Keratinocyte (primary cell): ENCODE measurements around the gene PARL. TPM values are rescaled to one million over a fixed set of nuclear protein-coding genes. Genes with fewer than 3 reads are reported as not detected.

Source experiments
- DNase-seq: peaks from one replicate; pipeline ENCODE4 v3.0.0-alpha.2; 2011; ENCODE audit warnings: low read depth, missing footprints, low spot score
- FAIRE-seq: peaks from 2 replicates; lab custom pipeline; 2011; peaks lifted over from hg19 to GRCh38; lab: Jason Lieb, UNC
- H2AFZ ChIP-seq: 2 replicates; pipeline ENCODE4 v1.6.0; 2012; ENCODE audit warnings: low read length, control low read depth, inconsistent platforms; ENCODE audit not compliant: control insufficient read depth
- H3K27ac ChIP-seq: 2 replicates; pipeline ENCODE4 v1.5.1; 2011; ENCODE audit warnings: low read length; ENCODE audit not compliant: control insufficient read depth, insufficient read depth
- H3K27me3 ChIP-seq: 3 replicates; pipeline ENCODE4 v1.6.0; 2011; ENCODE audit warnings: low read length; ENCODE audit not compliant: control insufficient read depth, insufficient read depth; ENCODE audit errors: extremely low read depth
- H3K36me3 ChIP-seq, 2 experiments: 2 replicates in 1 of 2; 3 replicates in 1 of 2; pipeline ENCODE4 v1.5.1; 2011; ENCODE audit warnings: low read length in 2 of 2, mild to moderate bottlenecking in 1 of 2; ENCODE audit not compliant: control insufficient read depth in 2 of 2, insufficient read depth in 2 of 2; ENCODE audit errors: extremely low read depth in 1 of 2
- H3K4me1 ChIP-seq: 3 replicates; pipeline ENCODE4 v1.5.1; 2011; ENCODE audit warnings: low read length; ENCODE audit not compliant: control insufficient read depth, insufficient read depth; ENCODE audit errors: extremely low read depth
- H3K4me2 ChIP-seq: 3 replicates; pipeline ENCODE4 v1.6.0; 2011; ENCODE audit warnings: low read depth, low read length; ENCODE audit not compliant: control insufficient read depth, insufficient read depth; ENCODE audit errors: extremely low read depth
- H3K4me3 ChIP-seq, 3 experiments: fragments of 200-600 bp in 1 of 3; sonication (generic) in 1 of 3; 2 replicates in 2 of 3; 3 replicates in 1 of 3; pipeline ENCODE4 v1.5.1; 2011 to 2016; ENCODE audit warnings: low read length in 3 of 3, mild to moderate bottlenecking in 3 of 3, control low read depth in 2 of 3, inconsistent platforms in 1 of 3, low read depth in 1 of 3, mixed read lengths in 1 of 3, mixed run types in 1 of 3, moderate library complexity in 1 of 3; ENCODE audit not compliant: control insufficient read depth in 2 of 3, insufficient read depth in 2 of 3; ENCODE audit errors: extremely low read depth in 1 of 3
- H3K79me2 ChIP-seq: 2 replicates; pipeline ENCODE4 v1.6.0; 2012; ENCODE audit warnings: low read length; ENCODE audit not compliant: control insufficient read depth, insufficient read depth
- H3K9ac ChIP-seq: 3 replicates; pipeline ENCODE4 v1.6.0; 2011; ENCODE audit warnings: low read length; ENCODE audit not compliant: control insufficient read depth, insufficient read depth; ENCODE audit errors: extremely low read depth
- H3K9me1 ChIP-seq: 3 replicates; pipeline ENCODE4 v1.6.0; 2011; ENCODE audit warnings: low read length; ENCODE audit not compliant: control insufficient read depth, insufficient read depth; ENCODE audit errors: extremely low read depth
- H3K9me3 ChIP-seq: 2 replicates; pipeline ENCODE4 v1.5.1; 2012; ENCODE audit warnings: low read depth, low read length; ENCODE audit not compliant: control insufficient read depth
- H4K20me1 ChIP-seq: 3 replicates; pipeline ENCODE4 v1.6.0; 2011; ENCODE audit warnings: low read length; ENCODE audit not compliant: control insufficient read depth, insufficient read depth; ENCODE audit errors: extremely low read depth
- CTCF ChIP-seq, 3 experiments: IDR thresholded peaks in 1 of 3; conservative IDR thresholded peaks in 1 of 3; optimal IDR thresholded peaks in 1 of 3; 2 replicates in 2 of 3; 3 replicates in 1 of 3; pipeline versions ENCODE3 to v1.5.1; 2011; ENCODE audit warnings: low read length in 3 of 3, mild to moderate bottlenecking in 3 of 3, moderate library complexity in 2 of 3, control low read depth in 1 of 3, inconsistent platforms in 1 of 3; ENCODE audit not compliant: insufficient read depth in 2 of 3; ENCODE audit errors: extremely low read depth in 1 of 3
- EZH2 ChIP-seq: IDR thresholded peaks from one replicate; pipeline ENCODE4 v1.6.1; 2012; ENCODE audit warnings: inconsistent platforms, mild to moderate bottlenecking, low read length, moderate library complexity
- dilution Hi-C: fragments of 300-500 bp; cut with MboI; formaldehyde crosslinking; loops from one replicate; pipeline ENCODE4 v1.7.0; 2020; ENCODE audit warnings: low sequenced_read_pairs; ENCODE audit not compliant: extremely low pct_ligation_motif_present
- polyA plus RNA-seq, 5 experiments: library from polyadenylated mRNA; depleted of rRNA in 3 of 5; stranded (reverse) in 3 of 5; stranded (forward) in 1 of 5; unstranded in 1 of 5; fragments of >200 nt; gene quantifications; 1 replicate in 1 of 5; 2 replicates in 3 of 5; 3 replicates in 1 of 5; pipeline versions ENCODE4 v1.2.1 to v1.2.3, GENCODE V29; 2011 to 2012; ENCODE audit warnings: missing spikeins in 2 of 5, low read depth in 1 of 5, low replicate concordance in 1 of 5

The PARL gene
- polyA plus RNA-seq, 1 donor (not counting 4 experiments of a cell fraction or from before 2014, with no cell fraction given) = 68.9 TPM

- no peak for FAIRE-seq
- no peak for TF ChIP-seq EZH2
- no peak for TF ChIP-seq CTCF (optimal IDR thresholded peaks at IDR 0.05 in 1 of 3, IDR thresholded peaks at IDR 0.05 in 1 of 3, conservative IDR thresholded peaks at IDR 0.05 in 1 of 3; ENCODE audit: extremely low read depth in 1 of 3, insufficient read depth in 2 of 3, low read length in 3 of 3)
Observed at GRCh38 chr3:183817639-183818038, 67.0 kb downstream of the PARL start.

GRCh38 chr3:183816681-183817510 lies 67.8 kb downstream of the PARL start:
- Histone ChIP-seq H3K9me1 (no peaks in the 10 kb centered on the region), H3K36me3 (peaks cover 0 to 6% of the 10 kb centered on the region in 2 experiments), H3K4me2 (no peak overlapping the region), H3K27ac (no peak overlapping the region), H3K79me2 (no peaks in the 10 kb centered on the region), H3K27me3 (no peaks in the 10 kb centered on the region), H4K20me1 (no peaks in the 10 kb centered on the region), H3K9me3 (no peaks in the 10 kb centered on the region), H3K9ac (no peak overlapping the region), H3K4me3 (no peak overlapping the region), H3K4me1 (peaks cover 14% of the 10 kb centered on the region), H2AFZ (no peak overlapping the region)
- FAIRE-seq (no peak), DNase-seq (no peak)
- dilution Hi-C loops = no loop called here
- TF ChIP-seq EZH2 = no peak
- TF ChIP-seq CTCF (optimal IDR thresholded peaks at IDR 0.05 in 1 of 3, IDR thresholded peaks at IDR 0.05 in 1 of 3, conservative IDR thresholded peaks at IDR 0.05 in 1 of 3; ENCODE audit: extremely low read depth in 1 of 3, insufficient read depth in 2 of 3, low read length in 3 of 3) = no peak

More at GRCh38 chr3:183817639-183818038, 67.0 kb downstream of the PARL start:
- H3K79me2 ChIP-seq = no peaks in the 10 kb centered on the region
- H3K9me1 ChIP-seq = no peaks in the 10 kb centered on the region
- H3K27me3 ChIP-seq = no peaks in the 10 kb centered on the region
- H2AFZ ChIP-seq = no peak overlapping the region
- H3K4me2 ChIP-seq = no peak overlapping the region
- no peak overlapping the region for H3K4me3 ChIP-seq
- no peak for DNase-seq
- no peaks in the 10 kb centered on the region for H3K9me3 ChIP-seq
- dilution Hi-C loops = no loop called here
- no peak overlapping the region for H3K9ac ChIP-seq
- H3K27ac ChIP-seq = no peak overlapping the region
- peaks cover 8% of the 10 kb centered on the region for H3K4me1 ChIP-seq
- H4K20me1 ChIP-seq = no peaks in the 10 kb centered on the region
- peaks cover 0 to 6% of the 10 kb centered on the region in 2 experiments for H3K36me3 ChIP-seq
